ENCODE measurements around the gene ITGA11.

The ITGA11 gene

GRCh38 chr15:68444336-68444735 lies 12.4 kb upstream of the ITGA11 start:
- DNase-seq, result no peak

DNA sequence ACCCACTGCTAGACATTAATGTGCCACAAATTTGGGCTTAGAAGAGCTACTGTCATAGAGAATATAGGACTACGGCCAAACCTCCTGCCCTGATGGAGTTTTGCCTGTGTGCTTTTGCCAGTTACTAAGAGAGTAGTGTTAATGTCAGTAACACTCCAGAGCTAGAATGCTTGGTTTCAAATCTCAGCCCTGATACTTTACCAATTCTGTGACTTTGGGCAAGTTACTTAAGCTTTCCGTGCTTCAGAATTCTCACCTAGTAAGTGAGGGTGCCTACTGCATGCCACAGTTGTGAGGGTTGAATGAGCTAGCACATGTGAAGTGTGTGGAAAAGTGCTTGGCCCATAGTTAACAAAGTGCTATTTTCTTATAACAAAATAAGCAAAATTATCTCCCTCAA lies 10.9 kb upstream of the ITGA11 start:
- no peak for DNase-seq

GRCh38 chr15:68442041-68442440 lies 10.1 kb upstream of the ITGA11 start:
- DNase-seq, result no peak

DNA sequence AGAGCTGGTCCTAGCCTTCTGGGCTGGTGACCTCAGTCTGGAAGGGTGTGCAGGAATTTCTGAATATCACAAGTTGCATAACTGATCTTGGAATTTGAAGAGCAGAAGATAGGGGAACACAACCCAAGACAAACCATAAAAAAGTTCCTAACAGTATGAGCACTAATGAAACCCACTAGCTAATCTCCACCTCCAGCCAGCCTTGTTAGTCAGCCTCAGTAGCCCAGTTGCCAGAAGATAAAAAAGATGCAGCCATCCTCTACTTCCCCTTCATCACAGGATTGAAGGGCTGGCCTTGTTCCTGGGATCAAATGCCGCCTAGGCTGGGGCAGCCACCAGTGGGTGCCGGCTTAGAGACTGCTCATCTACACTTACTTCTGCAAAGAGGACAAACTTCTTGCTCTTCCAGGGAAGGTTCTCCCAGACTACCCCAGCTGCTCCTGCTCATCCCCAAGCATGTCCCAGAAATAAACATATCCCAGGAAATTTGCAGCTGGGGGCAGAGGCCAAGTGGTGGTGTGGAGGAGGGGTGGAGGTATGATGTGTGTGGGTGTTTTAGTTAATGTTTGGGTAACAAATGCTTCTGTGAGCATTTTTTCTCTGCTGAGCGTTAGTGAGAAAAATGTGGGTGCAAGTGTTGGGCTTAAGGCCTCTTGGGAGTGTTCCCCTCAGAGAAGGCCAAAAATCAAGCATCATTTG lies 9.2 kb upstream of the ITGA11 start:
- no peak for DNase-seq

DNA sequence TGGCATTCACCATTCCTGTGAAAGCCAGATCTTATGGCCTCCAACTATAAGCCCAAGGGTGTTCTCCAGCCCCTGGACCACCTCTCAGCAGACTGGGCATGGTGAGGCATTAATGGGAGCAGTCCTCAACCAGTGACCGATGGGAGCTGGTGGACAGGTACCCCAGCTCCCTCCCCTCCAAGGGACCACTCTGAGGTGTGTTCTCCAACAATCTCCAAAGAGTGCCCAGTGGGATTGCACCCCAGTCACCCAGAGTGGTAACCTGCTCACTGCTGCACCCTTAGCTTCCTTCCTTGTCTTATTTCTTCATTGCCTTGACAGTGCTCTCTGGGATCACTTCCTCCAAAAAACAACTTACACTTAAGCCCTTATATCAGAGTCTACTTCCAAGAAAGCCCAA lies 8.2 kb upstream of the ITGA11 start:
- no peak for DNase-seq

DNA sequence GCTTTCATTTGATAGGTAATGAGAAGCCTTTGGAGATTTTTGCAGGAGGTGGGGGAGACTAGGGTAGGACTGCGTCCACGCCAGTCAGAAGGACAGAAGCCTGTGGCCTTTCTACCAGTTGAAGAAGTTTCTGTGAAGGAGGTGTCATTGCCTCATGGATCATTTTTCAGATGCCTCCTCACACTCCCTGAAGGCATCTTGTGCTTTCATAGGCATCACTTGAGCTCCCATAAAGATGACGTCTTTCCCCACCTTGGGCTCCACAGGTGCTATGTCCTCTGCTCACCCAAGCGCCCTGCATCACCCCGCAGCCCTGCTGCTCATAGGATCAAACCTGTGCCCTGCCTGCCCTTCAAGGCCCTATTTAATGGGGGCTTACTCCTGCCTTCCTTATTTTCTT lies 7.5 kb upstream of the ITGA11 start:
- DNase-seq, result no peak

DNA sequence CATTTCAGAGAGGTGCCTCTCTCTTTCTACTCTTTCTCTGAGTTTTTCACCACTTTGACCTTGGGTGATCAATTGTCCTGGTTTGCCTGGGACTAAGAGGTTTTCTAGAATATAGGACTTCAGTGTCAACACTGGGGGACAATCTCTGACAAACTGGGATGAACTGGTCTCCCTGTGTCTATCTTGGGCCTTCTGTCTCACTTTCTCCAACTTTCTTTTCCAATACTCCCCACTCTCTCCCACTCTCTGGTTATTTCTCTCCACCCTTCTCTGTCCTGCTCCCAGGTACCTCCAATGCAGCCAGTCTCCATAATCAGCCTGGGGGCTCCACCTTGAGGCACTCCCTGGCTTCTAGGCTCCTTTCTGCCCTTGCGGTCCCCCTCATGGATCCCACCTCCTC lies 4.7 kb upstream of the ITGA11 start:
- no peak for DNase-seq

DNA sequence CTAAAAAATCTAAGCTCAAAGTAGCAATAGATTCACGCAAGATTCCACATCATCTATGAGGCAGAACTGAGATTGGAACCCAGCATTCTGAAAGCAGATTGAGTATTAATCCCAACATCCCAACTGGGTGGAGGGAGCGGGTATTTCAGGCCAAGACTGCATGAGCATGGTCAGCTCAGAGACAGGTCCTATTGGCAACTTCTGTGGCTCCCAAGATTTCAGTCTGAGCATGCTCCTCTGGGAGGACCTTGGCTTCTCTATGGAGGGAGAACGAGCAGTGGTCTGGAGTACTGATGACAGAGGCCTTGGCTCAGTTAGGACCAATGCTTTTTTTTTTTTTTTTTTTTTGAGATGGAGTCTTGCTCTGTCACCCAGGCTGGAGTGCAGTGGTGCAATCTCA lies 4.0 kb upstream of the ITGA11 start:
- DNase-seq, result no peak

DNA sequence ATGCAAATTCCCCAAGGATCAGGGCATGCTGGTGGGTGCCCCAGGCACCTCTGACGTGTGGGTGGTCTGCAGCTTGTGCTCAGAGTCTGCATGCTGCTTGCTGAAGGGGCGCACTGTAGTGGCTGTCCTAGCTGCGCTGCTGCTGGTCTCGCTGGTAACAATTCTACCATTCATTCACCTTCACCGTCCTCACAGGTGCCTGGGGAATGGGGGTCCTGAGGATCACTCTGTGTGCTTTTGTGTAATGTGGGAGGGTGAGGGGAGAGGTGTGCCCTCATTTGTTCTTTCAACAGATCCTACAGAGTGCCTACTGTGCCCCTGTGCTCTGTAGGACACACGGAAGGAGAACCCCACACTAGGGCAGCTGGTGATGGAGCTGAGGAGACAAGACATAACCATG lies 2.1 kb upstream of the ITGA11 start:
- DNase-seq, result no peak

DNA sequence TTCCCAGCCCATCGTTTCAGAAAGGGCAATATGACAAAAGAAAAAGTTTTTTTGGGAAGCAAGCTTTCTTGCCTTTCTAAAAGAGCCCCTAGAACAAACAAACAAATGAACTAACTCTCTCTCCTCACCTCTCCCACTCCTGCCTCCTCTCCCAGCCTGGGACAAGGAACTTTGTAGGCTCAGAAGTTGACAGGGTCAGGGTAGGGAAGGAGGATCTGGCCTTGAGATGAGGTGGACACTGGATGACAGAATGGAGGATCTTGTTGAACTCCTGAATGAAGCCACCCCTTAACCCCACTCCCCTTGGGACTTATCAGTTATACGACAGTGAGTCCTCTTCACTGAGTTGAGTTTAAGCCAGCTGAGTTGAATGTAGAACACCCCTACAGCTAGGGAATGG lies 1.6 kb upstream of the ITGA11 start:
- no peak for DNase-seq

GRCh38 chr15:68432441-68433064 lies 590 bp upstream of the ITGA11 start:
- DNase-seq, result no peak

DNA sequence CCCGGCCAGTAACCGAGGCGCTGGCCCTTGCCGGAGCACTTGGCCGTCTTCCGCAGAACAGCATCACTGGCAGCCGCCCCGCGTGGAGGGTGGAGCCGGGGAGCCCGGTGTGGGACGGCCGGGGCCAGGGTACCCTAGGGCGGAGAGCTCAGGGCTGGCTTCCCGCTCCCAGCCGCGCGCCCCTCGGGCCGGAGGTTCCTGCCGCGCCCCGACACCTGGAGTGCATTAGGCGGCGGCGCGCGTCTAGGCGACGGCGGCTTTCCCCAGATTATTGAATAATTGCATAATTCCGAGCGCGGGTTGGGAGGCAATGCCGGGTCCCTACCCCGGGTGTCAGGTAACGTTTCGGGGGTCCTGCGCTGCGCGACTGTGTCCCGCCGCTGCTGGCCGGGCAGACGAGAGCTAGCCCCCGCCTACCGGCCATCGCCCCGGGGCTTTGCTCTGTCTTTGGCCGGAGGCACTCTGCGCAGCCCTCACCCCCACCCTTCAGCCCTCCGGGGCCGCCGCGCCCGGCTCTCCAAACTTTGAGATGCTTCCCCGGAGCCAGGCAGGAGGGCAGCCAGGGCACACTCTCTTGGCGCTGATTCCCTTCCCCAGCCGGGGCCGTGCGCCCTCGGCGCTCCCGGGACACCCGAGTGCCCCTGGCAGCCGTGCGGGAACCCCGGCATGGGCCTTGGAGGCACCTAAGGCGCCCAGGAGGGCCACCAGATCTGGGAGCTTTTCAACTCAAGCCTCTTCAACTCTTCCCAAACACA lies 749 bp downstream of the ITGA11 start:
- DNase-seq, result no peak

DNA sequence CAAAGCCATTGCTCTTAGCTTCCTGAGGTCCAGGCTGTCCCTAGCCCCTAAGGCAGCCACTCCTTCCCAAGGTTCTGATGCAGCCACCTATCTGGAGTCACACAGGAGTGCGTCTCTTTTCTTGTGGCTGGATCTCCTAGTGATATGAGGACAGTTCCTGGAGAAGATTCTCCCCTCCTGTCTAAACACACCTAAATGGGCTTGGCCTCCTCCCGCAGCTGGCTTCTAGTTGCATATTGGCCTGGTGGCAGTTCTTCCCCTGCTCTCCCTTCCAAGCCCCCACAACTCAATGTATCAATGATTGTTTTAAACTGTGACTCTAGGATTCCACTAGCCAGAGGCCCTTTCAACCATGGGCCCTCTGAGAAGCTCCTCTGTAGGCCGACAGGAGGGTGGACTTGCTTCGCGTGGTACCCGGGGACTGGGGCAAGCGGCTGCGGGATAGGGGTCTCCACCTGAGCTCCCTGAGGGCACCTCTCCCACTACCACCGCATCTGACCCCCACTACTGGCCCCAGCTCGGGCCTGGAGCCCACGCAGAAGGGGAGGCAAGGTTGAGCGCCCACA lies 1.4 kb downstream of the ITGA11 start:
- no peak for DNase-seq

DNA sequence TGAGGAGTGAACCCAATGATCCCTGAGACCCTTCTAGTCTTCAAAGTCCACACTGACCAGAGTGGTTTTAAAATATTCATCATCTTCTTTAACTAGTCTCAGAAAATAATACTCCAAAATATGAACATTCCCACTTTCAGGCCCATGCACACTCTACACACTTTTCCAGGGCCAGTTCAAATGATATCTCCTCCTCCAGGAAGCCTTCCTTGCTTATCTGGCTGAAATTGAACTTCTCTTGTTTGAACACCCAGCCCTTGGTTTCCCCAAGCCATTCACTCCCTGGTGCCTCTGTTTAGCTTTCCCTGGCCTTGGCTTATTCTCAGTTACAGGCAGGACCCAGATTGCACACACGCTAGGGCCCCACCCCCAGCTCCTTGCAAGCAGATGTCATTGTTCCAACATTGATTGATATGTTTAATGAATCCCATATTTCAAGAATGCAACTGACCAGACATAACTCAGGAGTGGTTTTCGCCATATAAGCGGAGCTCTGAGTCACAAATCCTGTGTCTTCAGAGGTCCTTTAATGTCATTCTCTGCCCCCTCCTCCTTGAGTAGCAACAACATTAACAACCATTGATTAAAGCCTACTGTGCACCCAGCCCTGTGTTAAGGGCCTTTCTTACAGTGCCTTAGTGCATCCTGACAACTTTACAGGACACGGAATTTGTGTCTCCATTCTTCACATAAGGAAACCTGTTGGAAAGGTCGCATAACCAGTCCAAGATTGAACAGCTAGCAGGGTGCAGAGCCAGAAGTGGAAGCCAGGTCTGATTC lies 2.1 kb downstream of the ITGA11 start:
- DNase-seq, result no peak

GRCh38 chr15:68428431-68428940 lies 3.5 kb downstream of the ITGA11 start:
- no peak for DNase-seq

DNA sequence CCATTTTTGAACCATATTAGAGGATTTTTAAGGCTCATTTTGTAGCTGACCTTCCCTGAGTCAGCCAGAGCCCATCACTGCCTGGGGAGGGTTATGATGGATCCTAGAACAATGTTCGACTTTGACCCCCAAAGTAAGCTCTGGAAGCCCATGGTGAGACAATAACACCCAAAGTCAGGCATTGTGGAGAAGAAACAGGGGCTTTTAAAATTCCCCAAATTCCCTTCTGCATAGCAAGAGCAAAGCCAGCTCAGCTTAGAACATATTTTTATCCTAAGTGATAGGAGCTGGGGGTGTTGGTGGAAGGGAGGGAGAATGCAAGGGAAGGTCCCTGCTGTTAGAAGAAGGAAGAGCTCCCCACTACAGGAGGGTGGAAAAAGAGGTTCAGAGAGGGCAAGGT lies 4.0 kb downstream of the ITGA11 start:
- DNase-seq, result no peak

DNA sequence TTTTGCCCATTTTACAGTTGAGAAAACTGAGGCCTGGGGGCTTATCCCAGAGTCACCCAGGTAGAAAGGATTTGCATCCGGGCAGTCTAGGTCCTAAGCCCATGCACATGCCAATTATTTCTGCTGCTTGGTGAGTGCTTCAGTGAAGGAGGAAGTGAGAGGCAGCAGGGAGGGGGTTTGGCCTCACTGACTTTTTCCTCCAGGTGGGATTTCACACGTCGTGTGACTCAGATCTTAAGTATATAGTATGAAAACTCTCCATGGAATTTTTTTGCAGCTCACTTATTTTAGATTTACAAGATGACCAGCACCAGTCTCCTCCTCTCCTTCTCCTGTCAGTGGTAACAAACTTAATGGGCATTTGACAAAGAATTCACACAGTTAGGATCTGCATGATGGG lies 4.6 kb downstream of the ITGA11 start:
- no peak for DNase-seq

- DNase-seq, result no peak
These were observed 5.8 kb downstream of the ITGA11 start for GRCh38 chr15:68426116-68426515.

DNA sequence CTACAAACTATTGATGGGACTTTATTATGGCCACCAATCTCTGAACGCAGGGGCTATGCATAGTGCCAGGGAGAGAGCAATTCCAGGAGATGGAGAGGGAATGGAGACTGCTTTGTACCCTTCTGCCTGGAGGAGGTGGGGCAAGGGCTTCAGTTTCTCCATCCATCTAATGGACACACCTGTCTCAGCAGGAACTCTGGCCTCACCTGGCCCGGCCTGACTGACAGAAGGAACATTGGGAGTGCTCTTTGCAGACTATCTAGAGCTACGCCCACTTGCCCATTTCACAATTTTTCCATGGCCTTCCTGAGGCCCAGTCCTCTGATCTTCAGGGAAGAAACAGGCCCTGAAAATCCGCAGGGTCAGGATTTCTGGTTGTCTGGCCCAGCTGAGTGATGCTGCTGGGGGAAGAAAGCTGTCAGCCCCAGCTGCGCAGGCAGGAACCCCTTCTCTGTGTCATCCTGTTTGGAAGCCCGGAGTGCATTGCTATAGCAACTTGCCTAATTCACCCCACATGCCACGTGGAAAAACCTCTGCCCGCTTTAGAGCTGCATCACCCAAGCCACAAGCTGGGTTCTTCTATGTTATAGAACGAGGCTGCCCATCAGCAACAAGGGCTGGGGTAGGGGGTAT lies 6.4 kb downstream of the ITGA11 start:
- DNase-seq, result no peak

GRCh38 chr15:68424754-68425390 lies 7.1 kb downstream of the ITGA11 start:
- no peak for DNase-seq

DNA sequence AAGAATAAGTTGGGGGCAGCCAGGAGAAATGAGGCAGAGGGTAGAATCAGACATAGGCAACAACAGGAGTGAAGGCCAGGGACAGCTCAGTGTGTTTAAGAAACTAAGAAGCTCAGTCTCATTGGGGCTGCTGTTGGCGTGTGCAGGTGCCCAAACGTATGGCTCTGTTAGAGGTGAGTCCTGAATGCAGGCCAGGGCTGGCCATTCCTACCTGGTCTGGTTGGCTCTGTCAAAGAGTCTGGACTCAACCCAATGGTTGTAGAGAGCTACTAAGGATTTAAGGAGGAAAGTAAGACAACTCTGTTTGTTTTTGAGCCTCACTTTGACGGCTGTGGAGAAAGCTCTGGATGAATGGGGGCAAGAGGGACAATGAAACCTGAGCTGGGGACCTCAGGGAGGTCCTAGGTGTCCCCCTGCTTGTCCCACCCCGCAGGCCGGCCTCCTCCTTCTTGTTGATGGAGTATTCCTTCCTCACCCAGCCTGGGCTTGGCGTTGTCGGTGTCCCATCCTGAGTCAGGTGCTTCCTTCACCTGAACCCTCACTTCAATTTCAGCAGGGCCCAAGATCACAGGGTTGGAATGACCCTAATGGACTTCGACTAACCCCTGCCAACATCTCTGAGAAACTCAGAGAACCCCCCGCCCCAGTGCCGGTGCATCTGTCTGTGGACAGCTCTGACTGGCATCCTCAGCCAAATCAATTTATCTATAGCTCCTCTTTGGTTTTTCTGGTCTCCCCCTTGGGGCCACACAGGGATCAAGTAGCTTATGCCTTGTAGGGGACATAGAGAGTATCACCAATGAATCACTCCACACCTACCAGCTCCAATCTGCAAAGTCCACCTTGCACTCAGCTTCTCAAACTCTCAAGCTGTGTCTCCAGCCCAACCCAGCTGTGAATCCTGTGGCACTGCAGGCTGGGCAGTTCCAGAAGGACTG lies 8.3 kb downstream of the ITGA11 start:
- DNase-seq, result no peak

Measured in NCI-H345 (cell line).